WTC11 (cell line): ENCODE measurements around the gene LRP3. TPM values are rescaled to one million over a fixed set of nuclear protein-coding genes. Genes with fewer than 3 reads are reported as not detected.

Source experiments
- ATAC-seq: fragments of 200-7000 bp; cut with Tn5 transposase; 2 replicates; pipeline ENCODE4 v1.10.0; 2021; ENCODE audit warnings: mild to moderate bottlenecking, moderate library complexity
- CTCF ChIA-PET: fragments of 300-600 bp; sonication (Branson Sonifier 250); formaldehyde crosslinking; loops from one replicate; lab custom pipeline; 2021; ENCODE audit warnings: antibody characterized with exemption; lab: Charles Lee
- POLR2A ChIA-PET: fragments of 350-600 bp; sonication (Branson Sonifier 250); formaldehyde crosslinking; loops from one replicate; lab custom pipeline; 2021; ENCODE audit warnings: antibody characterized with exemption; lab: Charles Lee
- DNase-seq: peaks from one replicate; pipeline ENCODE4 v3.0.0; 2021; ENCODE audit warnings: low spot score
- H3K27ac Mint-ChIP-seq: 2 replicates; pipeline ENCODE4 v1.8.0; 2021; ENCODE audit warnings: mixed read lengths
- H3K27me3 Mint-ChIP-seq: 2 replicates; pipeline ENCODE4 v1.8.0; 2021; ENCODE audit warnings: low read depth, mild to moderate bottlenecking, moderate library complexity, mixed read lengths
- H3K36me3 Mint-ChIP-seq: 2 replicates; pipeline ENCODE4 v1.8.0; 2021; ENCODE audit warnings: mixed read lengths
- H3K4me1 Mint-ChIP-seq: 2 replicates; pipeline ENCODE4 v1.8.0; 2022; ENCODE audit warnings: mixed read lengths
- H3K4me3 Mint-ChIP-seq: 2 replicates; pipeline ENCODE4 v1.8.0; 2021; ENCODE audit warnings: mild to moderate bottlenecking, moderate library complexity, mixed read lengths
- H3K9me3 Mint-ChIP-seq: 2 replicates; pipeline ENCODE4 v1.8.0; 2021; ENCODE audit warnings: mixed read lengths
- AFF4 ChIP-seq: sonication (generic); formaldehyde crosslinking; IDR thresholded peaks from 2 replicates; pipeline ENCODE4 v1.8.1; 2023; ENCODE audit warnings: mild to moderate bottlenecking, missing genetic modification reagents, borderline replicate concordance
- ARID4B ChIP-seq: sonication (generic); formaldehyde crosslinking; IDR thresholded peaks from 2 replicates; pipeline ENCODE4 v1.8.0; 2023; ENCODE audit warnings: missing genetic modification reagents, mild to moderate bottlenecking, borderline replicate concordance
- CBFB ChIP-seq: sonication (generic); formaldehyde crosslinking; IDR thresholded peaks from 2 replicates; pipeline ENCODE4 v1.8.1; 2022; ENCODE audit warnings: mild to moderate bottlenecking, low read depth, missing genetic modification reagents
- CREB1 ChIP-seq: sonication (generic); formaldehyde crosslinking; IDR thresholded peaks from 2 replicates; pipeline ENCODE4 v1.8.0; 2023; ENCODE audit warnings: mild to moderate bottlenecking, missing genetic modification reagents
- E2F5 ChIP-seq: sonication (generic); formaldehyde crosslinking; IDR thresholded peaks from 2 replicates; pipeline ENCODE4 v1.8.1; 2022; ENCODE audit warnings: mild to moderate bottlenecking, moderate library complexity, missing genetic modification reagents
- ERG ChIP-seq: fragments of 250-450 bp; sonication (Bioruptor Pico); IDR thresholded peaks from 2 replicates; pipeline ENCODE4 v1.8.0; 2021; ENCODE audit warnings: mild to moderate bottlenecking
- ESRRA ChIP-seq: sonication (generic); formaldehyde crosslinking; IDR thresholded peaks from 2 replicates; pipeline ENCODE4 v1.8.1; 2022; ENCODE audit warnings: mild to moderate bottlenecking, missing genetic modification reagents, borderline replicate concordance
- GRHL2 ChIP-seq: fragments of 250-450 bp; sonication (Bioruptor Pico); IDR thresholded peaks from 2 replicates; pipeline ENCODE4 v1.8.0; 2022; ENCODE audit warnings: mild to moderate bottlenecking, moderate library complexity; ENCODE audit not compliant: insufficient replicate concordance, severe bottlenecking
- GTF2I ChIP-seq: fragments of 250-450 bp; sonication (Bioruptor Pico); conservative IDR thresholded peaks from 2 replicates; pipeline ENCODE4 v1.4.0; 2021; ENCODE audit warnings: mild to moderate bottlenecking
- HMGXB4 ChIP-seq: sonication (generic); formaldehyde crosslinking; IDR thresholded peaks from 2 replicates; pipeline ENCODE4 v1.8.1; 2023; ENCODE audit warnings: mild to moderate bottlenecking, moderate library complexity, missing genetic modification reagents
- MAX ChIP-seq: sonication (generic); formaldehyde crosslinking; IDR thresholded peaks from 2 replicates; pipeline ENCODE4 v1.8.0; 2022; ENCODE audit warnings: mild to moderate bottlenecking, missing genetic modification reagents
- MLX ChIP-seq: sonication (generic); formaldehyde crosslinking; IDR thresholded peaks from 2 replicates; pipeline ENCODE4 v1.8.1; 2023; ENCODE audit warnings: mild to moderate bottlenecking, missing genetic modification reagents, moderate library complexity
- NR1H2 ChIP-seq: sonication (generic); formaldehyde crosslinking; IDR thresholded peaks from 2 replicates; pipeline ENCODE4 v1.9.0; 2021; ENCODE audit warnings: mild to moderate bottlenecking, moderate library complexity, missing genetic modification reagents
- SMAD4 ChIP-seq: sonication (generic); formaldehyde crosslinking; IDR thresholded peaks from 2 replicates; pipeline ENCODE4 v1.8.0; 2022; ENCODE audit warnings: mild to moderate bottlenecking, missing genetic modification reagents
- SOX15 ChIP-seq: fragments of 250-450 bp; sonication (Bioruptor Pico); IDR thresholded peaks from 2 replicates; pipeline ENCODE4 v1.9.0; 2021; ENCODE audit warnings: mild to moderate bottlenecking
- TEAD4 ChIP-seq: sonication (generic); formaldehyde crosslinking; IDR thresholded peaks from 2 replicates; pipeline ENCODE4 v1.8.0; 2022; ENCODE audit warnings: mild to moderate bottlenecking, missing genetic modification reagents
- ZBTB43 ChIP-seq: sonication (generic); formaldehyde crosslinking; IDR thresholded peaks from 2 replicates; pipeline ENCODE4 v1.8.1; 2023; ENCODE audit warnings: mild to moderate bottlenecking, missing genetic modification reagents
- ZNF138 ChIP-seq: sonication (generic); formaldehyde crosslinking; conservative IDR thresholded peaks from 2 replicates; pipeline ENCODE4 v1.8.1; 2022; ENCODE audit warnings: mild to moderate bottlenecking, moderate library complexity, missing genetic modification reagents
- ZNF219 ChIP-seq: sonication (generic); formaldehyde crosslinking; IDR thresholded peaks from 2 replicates; pipeline ENCODE4 v1.8.0; 2023; ENCODE audit warnings: missing genetic modification reagents, mild to moderate bottlenecking, borderline replicate concordance
- ZNF263 ChIP-seq: sonication (generic); formaldehyde crosslinking; IDR thresholded peaks from 2 replicates; pipeline ENCODE4 v1.8.1; 2022; ENCODE audit warnings: low read depth, mild to moderate bottlenecking, moderate library complexity, missing genetic modification reagents
- ZNF423 ChIP-seq: fragments of 250-450 bp; sonication (Bioruptor Pico); IDR thresholded peaks from 2 replicates; pipeline ENCODE4 v2.1.2; 2022; ENCODE audit warnings: mild to moderate bottlenecking, moderate library complexity
- total RNA-seq: library from RNA; stranded (reverse); gene quantifications from 3 replicates; pipeline ENCODE4 v1.2.3, GENCODE V29; 2021

The LRP3 gene
- total RNA-seq, 1 experiment from 2014 or later: 47.0 TPM

GRCh38 chr19:33176670-33177416, 17.3 kb upstream of the LRP3 start:
- DNase-seq (peak; percentile 97), ATAC-seq (peak; percentile 94)
- Mint-ChIP-seq H3K36me3 (no peaks in the 10 kb centered on the region), H3K4me3 (peak overlapping the region; percentile 91), H3K27me3 (peaks cover 15% of the 10 kb centered on the region), H3K4me1 (peaks cover 22% of the 10 kb centered on the region), H3K27ac (peak overlapping the region; percentile 83), H3K9me3 (no peaks in the 10 kb centered on the region)
- POLR2A ChIA-PET: interaction anchor here (0.8 to 1.3 kb wide), 4 partner anchors 28 to 500 kb away, joined by 3 to 7 read pairs (median 3); no protein-coding TSS in a partner anchor
- CTCF ChIA-PET: interaction anchor here (0.6 to 3.5 kb wide), 27 partner anchors 7 to 502 kb away, joined by 3 to 19 read pairs (median 5); partner anchors contain the start of genes ANKRD27, RGS9BP, SLC7A10 and WDR88
- TF ChIP-seq TEAD4 (CRISPR knock-in tag) (no peak), MAX (CRISPR knock-in tag) (no peak), GTF2I (CRISPR knock-in tag) (no peak), ARID4B (CRISPR knock-in tag) (no peak), MLX (no peak), ZBTB43 (no peak), CBFB (CRISPR knock-in tag) (0 out of 2 replicates have a peak, but pooled peaks have one; percentile 28), SMAD4 (CRISPR knock-in tag) (no peak), GRHL2 (CRISPR knock-in tag) (no peak), NR1H2 (CRISPR knock-in tag) (no peak), ZNF263 (CRISPR knock-in tag) (no peak), CREB1 (CRISPR knock-in tag) (no peak), ZNF423 (CRISPR knock-in tag) (no peak), ZNF219 (CRISPR knock-in tag) (no peak), HMGXB4 (CRISPR knock-in tag) (peak; percentile 85), ESRRA (CRISPR knock-in tag) (no peak), ERG (CRISPR knock-in tag) (no peak), E2F5 (CRISPR knock-in tag) (peak; percentile 56; the same call in 1 of the 2 replicates), SOX15 (CRISPR knock-in tag) (no peak), ZNF138 (no peak), AFF4 (no peak)
